ENCODE results near the gene KRT6A.

The KRT6A gene

DNA sequence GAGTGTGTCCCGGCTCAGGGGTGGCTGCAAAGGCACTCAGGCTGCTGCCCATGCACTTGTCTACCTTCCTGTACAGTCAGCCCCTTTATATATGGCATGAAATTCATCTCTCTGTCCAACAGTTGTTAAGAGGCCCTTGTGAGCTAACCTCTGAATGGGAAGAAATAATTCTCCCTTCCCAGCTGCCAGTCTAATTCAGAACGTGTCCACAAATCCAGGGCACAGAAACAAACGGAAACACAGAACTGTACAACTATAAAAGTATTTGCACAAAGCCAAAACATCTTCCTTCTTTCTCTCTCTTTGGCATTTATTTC, 26.3 kb upstream of the KRT6A start:
- peaks cover 95% of the 10 kb centered on the region for H3K27me3 ChIP-seq (ENCODE audit: insufficient read depth, low read depth, severe bottlenecking)
- DNase-seq = no peak
- no peak overlapping the region for H3K4me3 ChIP-seq (ENCODE audit: low read depth, low read length)
- no peaks in the 10 kb centered on the region for H3K36me3 ChIP-seq
- TF ChIP-seq, protein P1, sequence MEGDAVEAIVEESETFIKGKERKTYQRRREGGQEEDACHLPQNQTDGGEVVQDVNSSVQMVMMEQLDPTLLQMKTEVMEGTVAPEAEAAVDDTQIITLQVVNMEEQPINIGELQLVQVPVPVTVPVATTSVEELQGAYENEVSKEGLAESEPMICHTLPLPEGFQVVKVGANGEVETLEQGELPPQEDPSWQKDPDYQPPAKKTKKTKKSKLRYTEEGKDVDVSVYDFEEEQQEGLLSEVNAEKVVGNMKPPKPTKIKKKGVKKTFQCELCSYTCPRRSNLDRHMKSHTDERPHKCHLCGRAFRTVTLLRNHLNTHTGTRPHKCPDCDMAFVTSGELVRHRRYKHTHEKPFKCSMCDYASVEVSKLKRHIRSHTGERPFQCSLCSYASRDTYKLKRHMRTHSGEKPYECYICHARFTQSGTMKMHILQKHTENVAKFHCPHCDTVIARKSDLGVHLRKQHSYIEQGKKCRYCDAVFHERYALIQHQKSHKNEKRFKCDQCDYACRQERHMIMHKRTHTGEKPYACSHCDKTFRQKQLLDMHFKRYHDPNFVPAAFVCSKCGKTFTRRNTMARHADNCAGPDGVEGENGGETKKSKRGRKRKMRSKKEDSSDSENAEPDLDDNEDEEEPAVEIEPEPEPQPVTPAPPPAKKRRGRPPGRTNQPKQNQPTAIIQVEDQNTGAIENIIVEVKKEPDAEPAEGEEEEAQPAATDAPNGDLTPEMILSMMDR (IDR thresholded peaks at IDR 0.05; ENCODE audit: low read depth, low read length) = no peak
- no peaks in the 10 kb centered on the region for H3K9me3 ChIP-seq (ENCODE audit: severe bottlenecking)
- no peak overlapping the region for H3K27ac ChIP-seq

- Histone ChIP-seq H3K36me3 (no peaks in the 10 kb centered on the region), H3K4me3 (ENCODE audit: low read depth, low read length) (no peak overlapping the region), H3K27ac (no peak overlapping the region), H3K9me3 (ENCODE audit: severe bottlenecking) (no peaks in the 10 kb centered on the region), H3K27me3 (ENCODE audit: insufficient read depth, low read depth, severe bottlenecking) (peaks cover 95% of the 10 kb centered on the region)
- no peak for DNase-seq
- TF ChIP-seq, protein P1 (IDR thresholded peaks at IDR 0.05; ENCODE audit: low read depth, low read length) = no peak
Measured at GRCh38 chr12:52518574-52519386, 25.7 kb upstream of the KRT6A start.

GRCh38 chr12:52517888-52518287, 24.8 kb upstream of the KRT6A start:
- H3K9me3 ChIP-seq (ENCODE audit: severe bottlenecking) = no peaks in the 10 kb centered on the region
- no peaks in the 10 kb centered on the region for H3K36me3 ChIP-seq
- H3K27me3 ChIP-seq (ENCODE audit: insufficient read depth, low read depth, severe bottlenecking) = peaks cover 95% of the 10 kb centered on the region
- H3K27ac ChIP-seq = no peak overlapping the region
- no peak overlapping the region for H3K4me3 ChIP-seq (ENCODE audit: low read depth, low read length)
- TF ChIP-seq, protein P1 (IDR thresholded peaks at IDR 0.05; ENCODE audit: low read depth, low read length) = no peak
- DNase-seq = no peak

DNA sequence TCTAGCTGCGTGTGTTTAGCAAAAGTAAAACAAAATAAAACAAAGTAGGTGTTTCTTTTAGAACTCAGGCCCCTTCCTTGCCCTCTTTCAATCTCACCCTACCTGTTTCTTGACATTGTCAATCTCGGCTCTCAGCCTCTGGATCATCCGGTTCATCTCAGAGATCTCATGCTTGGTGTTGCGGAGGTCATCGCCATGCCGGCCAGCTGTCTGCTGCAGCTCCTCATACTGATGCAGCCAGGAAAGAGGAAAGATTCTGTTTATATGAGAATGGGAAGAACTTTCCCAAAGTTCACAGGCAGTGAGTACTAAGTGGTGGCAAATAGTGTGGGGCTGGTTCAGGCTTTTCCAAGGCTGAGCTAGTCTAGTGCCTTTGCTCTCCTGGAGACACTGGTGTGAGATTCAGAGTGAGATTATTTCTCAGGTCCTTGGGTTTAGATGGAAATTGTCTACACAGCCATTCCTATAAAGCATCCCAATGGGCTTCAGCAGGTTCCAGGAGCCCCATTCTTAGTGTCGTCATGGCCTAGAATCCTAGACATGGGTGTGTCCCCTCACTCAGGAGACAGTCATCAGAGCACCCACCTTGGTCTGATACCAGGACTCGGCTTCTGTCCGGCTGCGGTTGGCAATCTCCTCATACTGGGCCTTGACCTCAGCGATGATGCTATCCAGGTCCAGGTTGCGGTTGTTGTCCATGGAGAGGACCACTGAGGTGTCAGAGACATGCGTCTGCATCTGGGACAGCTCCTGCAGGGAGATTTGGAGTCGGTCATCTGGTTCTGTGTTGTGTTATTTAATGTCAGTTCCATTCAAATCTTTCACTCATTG, 24.2 kb upstream of the KRT6A start:
- Histone ChIP-seq H3K27me3 (ENCODE audit: insufficient read depth, low read depth, severe bottlenecking) (peaks cover 94% of the 10 kb centered on the region), H3K9me3 (ENCODE audit: severe bottlenecking) (no peaks in the 10 kb centered on the region), H3K36me3 (no peaks in the 10 kb centered on the region), H3K27ac (no peak overlapping the region), H3K4me3 (ENCODE audit: low read depth, low read length) (no peak overlapping the region)
- TF ChIP-seq, protein P1 (IDR thresholded peaks at IDR 0.05; ENCODE audit: low read depth, low read length) = no peak
- DNase-seq = no peak

DNA sequence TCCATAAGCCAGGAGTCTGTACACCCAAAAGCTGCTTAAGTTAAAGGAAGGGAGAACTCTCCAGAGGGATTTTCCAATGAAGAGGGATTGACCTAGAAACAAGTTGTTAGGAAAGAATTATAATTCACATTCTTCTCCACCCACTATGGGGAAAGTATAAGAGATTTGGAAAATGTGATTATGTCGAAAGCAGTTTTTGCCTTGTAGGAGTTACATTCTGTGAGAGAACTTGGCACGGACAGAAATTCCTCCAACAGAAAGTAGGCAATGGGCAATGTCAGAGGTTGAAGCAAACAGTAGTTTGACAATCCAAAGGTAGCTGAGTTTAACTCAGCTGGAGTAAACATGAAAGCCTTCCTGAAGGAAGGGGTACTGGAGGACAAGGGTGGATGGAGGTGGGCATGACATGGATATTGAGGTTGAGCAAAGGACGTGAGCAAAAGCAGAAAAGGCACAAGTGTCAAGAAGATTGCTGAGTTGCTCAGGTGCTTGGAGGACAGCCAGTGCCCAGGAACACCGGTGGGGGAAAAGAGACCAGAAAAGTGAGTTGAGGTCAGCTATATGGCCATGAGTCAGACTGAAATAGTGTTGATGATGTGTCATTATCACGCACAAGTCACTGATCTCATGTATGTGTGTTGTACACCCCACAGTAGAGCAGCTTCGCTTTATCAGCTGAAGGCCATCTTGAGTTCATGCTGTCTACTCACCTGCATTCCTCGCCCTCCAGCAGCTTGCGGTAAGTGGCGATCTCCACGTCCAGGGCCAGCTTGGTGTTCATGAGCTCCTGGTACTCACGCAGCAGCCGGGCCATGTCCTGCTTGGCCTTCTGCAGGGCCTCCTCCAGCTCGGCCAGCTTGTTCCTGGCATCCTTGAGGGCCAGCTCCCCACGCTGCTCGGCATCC, 23.1 kb upstream of the KRT6A start:
- peaks cover 95% of the 10 kb centered on the region for H3K27me3 ChIP-seq (ENCODE audit: insufficient read depth, low read depth, severe bottlenecking)
- H3K9me3 ChIP-seq (ENCODE audit: severe bottlenecking) = peaks cover 4% of the 10 kb centered on the region
- DNase-seq = no peak
- no peak overlapping the region for H3K4me3 ChIP-seq (ENCODE audit: low read depth, low read length)
- no peaks in the 10 kb centered on the region for H3K36me3 ChIP-seq
- TF ChIP-seq, protein P1 (IDR thresholded peaks at IDR 0.05; ENCODE audit: low read depth, low read length) = no peak
- H3K27ac ChIP-seq = no peak overlapping the region

All from WERI-Rb-1 (cell line).